ENCODE measurements around the gene UBASH3B.

GRCh38 chr11:122720107-122720881 lies 64.8 kb downstream of the UBASH3B start:
- no peak for TF ChIP-seq EZH2phosphoT487 (IDR thresholded peaks at IDR 0.05; ENCODE audit: low read depth)
- TF ChIP-seq, protein P1, sequence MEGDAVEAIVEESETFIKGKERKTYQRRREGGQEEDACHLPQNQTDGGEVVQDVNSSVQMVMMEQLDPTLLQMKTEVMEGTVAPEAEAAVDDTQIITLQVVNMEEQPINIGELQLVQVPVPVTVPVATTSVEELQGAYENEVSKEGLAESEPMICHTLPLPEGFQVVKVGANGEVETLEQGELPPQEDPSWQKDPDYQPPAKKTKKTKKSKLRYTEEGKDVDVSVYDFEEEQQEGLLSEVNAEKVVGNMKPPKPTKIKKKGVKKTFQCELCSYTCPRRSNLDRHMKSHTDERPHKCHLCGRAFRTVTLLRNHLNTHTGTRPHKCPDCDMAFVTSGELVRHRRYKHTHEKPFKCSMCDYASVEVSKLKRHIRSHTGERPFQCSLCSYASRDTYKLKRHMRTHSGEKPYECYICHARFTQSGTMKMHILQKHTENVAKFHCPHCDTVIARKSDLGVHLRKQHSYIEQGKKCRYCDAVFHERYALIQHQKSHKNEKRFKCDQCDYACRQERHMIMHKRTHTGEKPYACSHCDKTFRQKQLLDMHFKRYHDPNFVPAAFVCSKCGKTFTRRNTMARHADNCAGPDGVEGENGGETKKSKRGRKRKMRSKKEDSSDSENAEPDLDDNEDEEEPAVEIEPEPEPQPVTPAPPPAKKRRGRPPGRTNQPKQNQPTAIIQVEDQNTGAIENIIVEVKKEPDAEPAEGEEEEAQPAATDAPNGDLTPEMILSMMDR (IDR thresholded peaks at IDR 0.05; ENCODE audit: low read depth, low read length): no peak
